Stimulated activated CD4-positive, alpha-beta T cell treated with anti-CD3 and anti-CD28 coated beads, Interleukin-15, amount 100 ng/mL, for 24 hours (primary cell): Measurements from ENCODE around the gene PACSIN2.
"Not testable (repeated sequence)": the region's sequence is repeated elsewhere in the genome, so short reads cannot be mapped to it uniquely, and the experiment has no call there.

Source experiments
- DNase-seq: peaks from one replicate; pipeline ENCODE4 v3.0.0-alpha.2; 2020

Gene PACSIN2

GRCh38 chr22:42991010-42991651 lies 23.8 kb downstream of the PACSIN2 start:
- no peak for DNase-seq

- DNase-seq, result no peak
These were observed 24.7 kb downstream of the PACSIN2 start for GRCh38 chr22:42990131-42990838.

- no peak for DNase-seq
These were observed 28.8 kb downstream of the PACSIN2 start for GRCh38 chr22:42986115-42986514.

- DNase-seq, result no peak
These were observed 29.4 kb downstream of the PACSIN2 start for GRCh38 chr22:42985531-42985905.

- DNase-seq, result no peak
These were observed 30.0 kb downstream of the PACSIN2 start for GRCh38 chr22:42984814-42985530.

- DNase-seq, result no peak
These were observed 30.6 kb downstream of the PACSIN2 start for GRCh38 chr22:42984397-42984796.

- DNase-seq, result no peak
These were observed 31.5 kb downstream of the PACSIN2 start for GRCh38 chr22:42983470-42983869.

- DNase-seq, result no peak
These were observed 35.3 kb downstream of the PACSIN2 start for GRCh38 chr22:42979606-42980005.

- DNase-seq, result no peak
These were observed 36.4 kb downstream of the PACSIN2 start for GRCh38 chr22:42978453-42979103.

GRCh38 chr22:42977569-42977968 lies 37.4 kb downstream of the PACSIN2 start:
- no peak for DNase-seq

GRCh38 chr22:42976217-42976933 lies 38.6 kb downstream of the PACSIN2 start:
- DNase-seq, result no peak

- no peak for DNase-seq
These were observed 40.7 kb downstream of the PACSIN2 start for GRCh38 chr22:42974223-42974622.

- DNase-seq, result no peak
These were observed 41.4 kb downstream of the PACSIN2 start for GRCh38 chr22:42973536-42973881.

- no peak for DNase-seq
These were observed 42.1 kb downstream of the PACSIN2 start for GRCh38 chr22:42972649-42973535.

GRCh38 chr22:42971473-42971860 lies 43.5 kb downstream of the PACSIN2 start:
- DNase-seq, result not testable (repeated sequence)

- no peak for DNase-seq
These were observed 44.9 kb downstream of the PACSIN2 start for GRCh38 chr22:42970029-42970428.

GRCh38 chr22:42969348-42969975 lies 45.5 kb downstream of the PACSIN2 start:
- no peak for DNase-seq

GRCh38 chr22:42967933-42968332 lies 47.0 kb downstream of the PACSIN2 start:
- DNase-seq, result no peak

- no peak for DNase-seq
These were observed 47.9 kb downstream of the PACSIN2 start for GRCh38 chr22:42967005-42967404.

- no peak for DNase-seq
These were observed 48.5 kb downstream of the PACSIN2 start for GRCh38 chr22:42966497-42966896.

- peak; percentile 49 for DNase-seq
These were observed 49.8 kb downstream of the PACSIN2 start for GRCh38 chr22:42964994-42965699.
